Brain microvascular endothelial cell (primary cell): ENCODE results near the gene LRRC45.
A peak's percentile ranks its signal among the peaks of the same experiment; 100 is the strongest.

ENCODE experiments used
- DNase-seq: peaks from one replicate; pipeline ENCODE4 v3.0.0-alpha.2; 2020
- H3K27ac ChIP-seq: fragments of 250-450 bp; sonication (Bioruptor Pico); 2 replicates; pipeline ENCODE4 v1.5.1; 2020; ENCODE audit warnings: mild to moderate bottlenecking, moderate library complexity
- H3K27me3 ChIP-seq: fragments of 250-450 bp; sonication (Bioruptor Pico); replicated peaks from 2 replicates; pipeline ENCODE4 v1.5.1; 2020; ENCODE audit warnings: mild to moderate bottlenecking
- H3K36me3 ChIP-seq: fragments of 250-450 bp; sonication (Bioruptor Pico); replicated peaks from 2 replicates; pipeline ENCODE4 v1.5.1; 2020; ENCODE audit warnings: mild to moderate bottlenecking
- H3K4me3 ChIP-seq: 2 replicates; pipeline ENCODE4 v1.5.1; 2011; ENCODE audit warnings: low read depth, mild to moderate bottlenecking, control low read depth, low read length, moderate library complexity
- CTCF ChIP-seq: IDR thresholded peaks from 2 replicates; pipeline ENCODE4 v1.5.1; 2011; ENCODE audit warnings: low read depth, mild to moderate bottlenecking, moderate library complexity, low read length, control low read depth, inconsistent platforms; ENCODE audit errors: missing control alignments
- in situ Hi-C: cut with HindIII; loops from 2 replicates; pipeline ENCODE4 v1.10.0; 2017; ENCODE audit warnings: low sequenced_read_pairs, low pct_ligation_motif_present

Gene LRRC45

DNA sequence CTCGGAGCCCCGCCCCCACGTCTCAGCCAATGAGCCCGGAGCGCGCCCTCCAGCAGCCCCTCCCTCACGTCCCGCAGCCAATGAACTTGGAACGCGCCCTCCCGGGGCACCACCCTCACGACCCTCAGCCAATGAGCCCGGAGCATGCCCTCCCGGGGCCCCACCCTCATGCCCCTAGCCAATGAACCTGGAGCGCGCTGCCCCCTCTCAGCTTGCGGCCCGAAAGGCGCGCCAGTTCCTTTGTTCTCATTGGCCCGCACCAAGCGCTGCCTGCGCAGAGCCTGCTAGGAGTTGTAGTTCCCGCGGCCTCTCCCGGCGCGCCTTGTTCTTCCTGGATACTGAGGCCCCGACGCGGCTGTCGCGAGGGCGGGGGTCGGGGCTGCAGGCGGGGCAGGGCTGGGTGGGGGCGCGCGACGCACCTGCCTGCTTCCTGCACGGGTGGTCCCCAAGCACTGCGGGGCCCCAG, at the start of gene LRRC45:
LRRC45 (plus strand) TSS at position 325 of the 466 bp plus-strand sequence. CDS start 339 bp downstream, outside the sequence.
- Histone ChIP-seq H3K36me3 (no peaks in the 10 kb centered on the region), H3K27me3 (no peaks in the 10 kb centered on the region), H3K27ac (no peak within 1 kb of the TSS), H3K4me3 (peak within 1 kb of the TSS; percentile 77)
- in situ Hi-C loops = no loop called here
- DNase-seq = peak; percentile 100
- TF ChIP-seq CTCF = no peak

GRCh38 chr17:81973432-81973831, 49.7 kb upstream of the LRRC45 start:
- Histone ChIP-seq H3K36me3 (no peaks in the 10 kb centered on the region), H3K4me3 (no peak overlapping the region), H3K27ac (no peak overlapping the region), H3K27me3 (no peaks in the 10 kb centered on the region)
- in situ Hi-C loops = loop anchor here (10.0 kb wide), 1 partner anchor 61 kb away; the partner anchor contains the start of genes DCXR and RAC3
- no peak for TF ChIP-seq CTCF
- DNase-seq = no peak

GRCh38 chr17:81976332-81977210, 46.5 kb upstream of the LRRC45 start:
- in situ Hi-C loops = loop anchor here (10.0 kb wide), 1 partner anchor 58 kb away; the partner anchor contains the start of genes DCXR and RAC3
- DNase-seq = no peak
- no peaks in the 10 kb centered on the region for H3K36me3 ChIP-seq
- H3K27me3 ChIP-seq = no peaks in the 10 kb centered on the region
- TF ChIP-seq CTCF = no peak
- H3K27ac ChIP-seq = peak overlapping the region; percentile 93
- peak overlapping the region; percentile 58 for H3K4me3 ChIP-seq

GRCh38 chr17:81977211-81977808, 45.8 kb upstream of the LRRC45 start, which contains the start of gene ASPSCR1:
ASPSCR1 (plus strand) TSS chr17:81977629; CDS start chr17:81977647, 18 bp downstream.
- Histone ChIP-seq H3K27me3 (no peaks in the 10 kb centered on the region), H3K36me3 (no peaks in the 10 kb centered on the region), H3K4me3 (peak within 1 kb of the TSS; percentile 72), H3K27ac (peak within 1 kb of the TSS; percentile 93)
- in situ Hi-C loops = loop anchor here (10.0 kb wide), 1 partner anchor 57 kb away; the partner anchor contains the start of genes DCXR and RAC3
- TF ChIP-seq CTCF = no peak
- peak; percentile 71 for DNase-seq

GRCh38 chr17:81978524-81979298, 44.4 kb upstream of the LRRC45 start:
- Histone ChIP-seq H3K36me3 (no peaks in the 10 kb centered on the region), H3K27me3 (no peaks in the 10 kb centered on the region), H3K27ac (no peak overlapping the region), H3K4me3 (peak overlapping the region; percentile 12)
- no peak for TF ChIP-seq CTCF
- in situ Hi-C loops = loop anchor here (10.0 kb wide), 1 partner anchor 56 kb away; the partner anchor contains the start of genes DCXR and RAC3
- no peak for DNase-seq
